ENCODE data around the gene TAF6. TPM values are rescaled to one million over a fixed set of nuclear protein-coding genes. Genes with fewer than 3 reads are reported as not detected.

Gene TAF6
- polyA plus RNA-seq, 1 donor: 39.0 TPM

DNA sequence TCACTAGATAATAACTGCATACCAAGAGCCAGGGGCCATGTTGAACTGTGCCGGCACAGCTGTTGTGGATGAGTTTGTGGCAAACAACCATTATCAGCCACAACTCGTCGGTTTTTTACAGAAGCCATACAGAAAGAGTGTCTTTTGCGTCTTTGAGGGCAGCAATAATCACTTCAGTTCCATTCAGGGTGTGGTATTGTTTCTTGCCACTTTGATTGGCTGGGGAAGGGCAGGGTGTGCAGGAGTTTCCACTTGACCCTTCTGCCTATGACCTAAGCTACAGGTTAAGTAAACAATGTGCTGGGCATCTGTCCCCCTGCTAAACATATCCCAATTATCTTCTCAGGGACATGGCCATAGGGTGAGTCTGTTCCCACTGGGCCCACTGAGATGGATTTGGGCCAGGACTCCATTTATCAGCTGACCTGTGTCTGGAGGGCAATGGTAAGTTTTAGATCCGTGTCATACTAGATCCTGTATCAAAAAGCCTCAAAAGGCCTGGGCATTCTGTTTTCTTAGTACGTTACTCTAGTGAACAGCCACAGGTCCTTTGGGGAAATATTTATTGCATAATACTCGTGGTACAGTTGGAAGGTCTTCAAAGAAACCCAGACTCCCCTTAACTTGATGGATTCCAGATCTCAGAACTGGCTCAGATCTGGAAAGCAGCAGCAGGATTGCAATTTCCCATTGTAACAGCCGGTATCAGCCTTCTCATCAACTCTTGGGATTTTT lies 53.5 kb downstream of the TAF6 start:
- no peak for DNase-seq

GRCh38 chr7:100064162-100064561 lies 55.0 kb downstream of the TAF6 start:
- no peak for DNase-seq

GRCh38 chr7:100063376-100063775 lies 55.8 kb downstream of the TAF6 start:
- no peak for DNase-seq

- DNase-seq: no peak
Observed at GRCh38 chr7:100061518-100062193, 57.5 kb downstream of the TAF6 start.

DNA sequence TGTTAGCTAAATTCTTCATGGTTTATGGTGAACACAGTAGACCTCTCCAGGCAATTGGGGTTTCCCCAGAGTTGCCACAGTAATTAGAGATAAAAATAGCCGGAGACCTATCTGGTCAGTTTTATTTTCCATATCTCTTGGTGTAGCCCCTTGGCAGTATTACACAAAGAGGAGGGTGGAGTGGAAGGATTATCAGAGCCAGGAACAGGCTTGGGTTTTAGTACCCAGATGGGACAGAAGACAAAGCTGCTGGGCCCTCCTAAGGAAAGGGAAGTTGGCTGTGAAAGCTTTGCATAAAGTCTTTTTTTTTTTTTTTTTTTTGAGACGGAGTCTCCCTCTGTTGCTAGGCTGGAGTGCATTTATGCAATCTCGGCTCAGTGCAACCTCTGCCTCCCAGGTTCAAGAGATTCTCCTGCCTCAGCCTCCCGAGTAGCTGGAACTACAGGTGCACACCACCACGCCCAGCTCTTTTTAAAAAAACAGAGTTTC lies 59.9 kb downstream of the TAF6 start:
- DNase-seq: no peak

Other genes starting within 250 kb of the TAF6 start
- not detected for gene OR2AE1, start 242.3 kb downstream of the TAF6 start, polyA plus RNA-seq (ENCODE audit: insufficient read length)
- 17.5 TPM for gene TRIM4, start 199.8 kb downstream of the TAF6 start, polyA plus RNA-seq (ENCODE audit: insufficient read length)
- gene GJC3, start 189.7 kb downstream of the TAF6 start, polyA plus RNA-seq (ENCODE audit: insufficient read length): 0.70 TPM
- gene AZGP1, start 143.3 kb downstream of the TAF6 start, polyA plus RNA-seq (ENCODE audit: insufficient read length): 1.2 TPM
- 28.9 TPM for gene ZKSCAN1, start 103.8 kb downstream of the TAF6 start, polyA plus RNA-seq (ENCODE audit: insufficient read length)
- 12.4 TPM for gene ZSCAN21, start 69.6 kb downstream of the TAF6 start, polyA plus RNA-seq (ENCODE audit: insufficient read length)
- gene ZNF3, start 37.6 kb downstream of the TAF6 start, polyA plus RNA-seq (ENCODE audit: insufficient read length): 29.8 TPM
- gene COPS6, start 30.4 kb downstream of the TAF6 start, polyA plus RNA-seq (ENCODE audit: insufficient read length): 92.1 TPM
- 76.6 TPM for gene MCM7, start 18.0 kb downstream of the TAF6 start, polyA plus RNA-seq (ENCODE audit: insufficient read length)
- gene AP4M1, start 17.7 kb downstream of the TAF6 start, polyA plus RNA-seq (ENCODE audit: insufficient read length): 23.9 TPM
- gene CNPY4, start 276 bp upstream of the TAF6 start, polyA plus RNA-seq (ENCODE audit: insufficient read length): 29.7 TPM
- 1.5 TPM for gene MBLAC1, start 7.6 kb upstream of the TAF6 start, polyA plus RNA-seq (ENCODE audit: insufficient read length)
- 59.5 TPM for gene LAMTOR4, start 29.6 kb upstream of the TAF6 start, polyA plus RNA-seq (ENCODE audit: insufficient read length)
- gene TRAPPC14, start 39.4 kb upstream of the TAF6 start, polyA plus RNA-seq (ENCODE audit: insufficient read length): 12.1 TPM
- 12.8 TPM for gene GAL3ST4, start 49.3 kb upstream of the TAF6 start, polyA plus RNA-seq (ENCODE audit: insufficient read length)
- 10.1 TPM for gene GPC2, start 58.0 kb upstream of the TAF6 start, polyA plus RNA-seq (ENCODE audit: insufficient read length)
- 25.7 TPM for gene STAG3, start 58.6 kb upstream of the TAF6 start, polyA plus RNA-seq (ENCODE audit: insufficient read length)
- gene PVRIG, start 100.6 kb upstream of the TAF6 start, polyA plus RNA-seq (ENCODE audit: insufficient read length): 10.1 TPM
- 6.3 TPM for gene SPDYE3, start 188.3 kb upstream of the TAF6 start, polyA plus RNA-seq (ENCODE audit: insufficient read length)
- 18.0 TPM for gene PILRB, start 238.8 kb upstream of the TAF6 start, polyA plus RNA-seq (ENCODE audit: insufficient read length)